Suppressor macrophage (primary cell): Measurements from ENCODE around the gene MACROH2A1.

Experiments
- DNase-seq, 4 experiments: peaks; one replicate each; pipeline ENCODE4 v3.0.0-alpha.2; 2020 to 2022

Gene MACROH2A1

DNA sequence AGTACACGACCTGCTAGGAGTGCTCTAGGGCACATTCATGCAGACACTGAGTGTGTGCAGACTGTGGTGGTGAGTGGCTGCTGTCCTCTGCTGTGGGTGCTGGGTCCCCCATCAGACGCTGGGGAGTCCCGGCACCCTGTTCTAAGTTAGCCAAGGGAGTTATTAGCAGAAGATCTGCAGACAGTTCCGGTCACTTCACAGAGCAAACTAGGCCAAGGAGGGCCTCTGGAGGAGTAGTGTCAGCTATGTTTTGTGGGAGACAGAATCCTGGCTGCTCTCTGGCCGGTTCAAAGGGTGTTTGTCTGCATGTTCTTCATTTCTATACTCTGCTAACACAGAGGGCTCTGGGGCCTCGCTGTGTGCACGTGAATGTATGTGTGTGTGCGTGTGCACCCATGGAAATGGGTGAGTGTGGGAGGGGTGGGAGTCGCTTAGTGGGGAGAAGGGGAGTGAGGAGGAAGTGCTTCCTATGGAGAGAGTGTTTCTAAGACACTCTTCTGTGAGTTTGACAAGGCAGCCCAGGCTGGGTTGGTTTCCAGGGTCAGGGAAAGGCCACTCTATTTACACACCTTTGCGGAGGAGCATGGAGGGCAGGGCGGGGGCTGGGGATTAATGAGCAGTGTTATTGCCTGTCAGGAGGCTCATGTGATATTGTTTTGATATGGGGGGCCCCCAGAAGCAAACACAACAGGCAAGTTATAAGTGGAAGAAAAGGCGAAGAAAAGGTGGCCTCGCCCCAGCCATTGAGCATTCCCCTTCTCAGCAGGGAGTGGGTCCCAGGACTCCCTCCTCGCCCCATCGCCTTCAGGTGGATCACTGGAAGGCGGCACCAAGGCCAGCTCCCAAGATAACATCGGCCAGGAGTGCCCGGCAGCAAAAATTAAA is 68.9 kb downstream of the MACROH2A1 start:
- no peak for DNase-seq

DNA sequence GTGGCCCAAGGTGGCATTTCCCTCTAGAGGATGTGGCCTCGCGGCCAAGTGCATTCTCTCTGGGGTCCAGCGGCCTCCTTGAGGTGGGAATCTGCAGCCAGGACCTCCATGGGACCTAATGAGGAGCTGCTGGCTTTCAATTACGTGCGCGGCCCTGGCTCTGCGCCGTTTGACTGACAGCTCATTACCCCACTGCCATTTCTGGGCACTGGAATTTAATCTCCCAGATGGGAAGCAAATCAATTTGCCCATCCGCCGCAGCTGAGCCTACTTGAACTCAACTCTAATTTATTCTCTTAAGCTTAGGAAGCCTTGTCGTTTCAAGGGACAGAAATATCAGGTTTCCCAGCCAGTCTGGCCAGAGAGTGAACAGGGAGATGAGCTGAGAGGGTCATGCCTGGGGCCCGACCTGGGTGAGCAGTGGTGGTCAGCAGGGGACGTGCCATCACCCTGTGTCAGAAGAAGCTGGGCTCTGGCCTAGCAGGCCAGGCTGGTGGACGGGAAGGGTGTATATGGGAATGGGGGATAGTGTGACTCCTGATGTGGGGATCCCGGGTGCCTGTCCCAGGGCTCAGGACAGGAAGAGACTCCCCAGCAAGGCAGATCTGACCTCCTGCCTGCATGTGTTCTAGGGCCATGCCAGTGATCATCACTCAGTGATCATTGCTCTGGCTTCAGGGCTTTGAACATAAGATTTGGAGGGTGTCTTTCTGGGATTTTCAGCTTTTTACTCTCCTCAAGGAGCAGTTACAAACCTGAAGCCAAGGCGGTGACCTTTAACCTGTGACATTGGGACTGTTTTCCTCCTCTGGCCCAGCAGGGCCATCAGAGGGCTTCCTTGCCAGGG is 69.7 kb downstream of the MACROH2A1 start:
- no peak for DNase-seq

GRCh38 chr5:135328128-135328687 is 70.8 kb downstream of the MACROH2A1 start:
- DNase-seq, result no peak

GRCh38 chr5:135327429-135328127 is 71.5 kb downstream of the MACROH2A1 start:
- no peak for DNase-seq

DNA sequence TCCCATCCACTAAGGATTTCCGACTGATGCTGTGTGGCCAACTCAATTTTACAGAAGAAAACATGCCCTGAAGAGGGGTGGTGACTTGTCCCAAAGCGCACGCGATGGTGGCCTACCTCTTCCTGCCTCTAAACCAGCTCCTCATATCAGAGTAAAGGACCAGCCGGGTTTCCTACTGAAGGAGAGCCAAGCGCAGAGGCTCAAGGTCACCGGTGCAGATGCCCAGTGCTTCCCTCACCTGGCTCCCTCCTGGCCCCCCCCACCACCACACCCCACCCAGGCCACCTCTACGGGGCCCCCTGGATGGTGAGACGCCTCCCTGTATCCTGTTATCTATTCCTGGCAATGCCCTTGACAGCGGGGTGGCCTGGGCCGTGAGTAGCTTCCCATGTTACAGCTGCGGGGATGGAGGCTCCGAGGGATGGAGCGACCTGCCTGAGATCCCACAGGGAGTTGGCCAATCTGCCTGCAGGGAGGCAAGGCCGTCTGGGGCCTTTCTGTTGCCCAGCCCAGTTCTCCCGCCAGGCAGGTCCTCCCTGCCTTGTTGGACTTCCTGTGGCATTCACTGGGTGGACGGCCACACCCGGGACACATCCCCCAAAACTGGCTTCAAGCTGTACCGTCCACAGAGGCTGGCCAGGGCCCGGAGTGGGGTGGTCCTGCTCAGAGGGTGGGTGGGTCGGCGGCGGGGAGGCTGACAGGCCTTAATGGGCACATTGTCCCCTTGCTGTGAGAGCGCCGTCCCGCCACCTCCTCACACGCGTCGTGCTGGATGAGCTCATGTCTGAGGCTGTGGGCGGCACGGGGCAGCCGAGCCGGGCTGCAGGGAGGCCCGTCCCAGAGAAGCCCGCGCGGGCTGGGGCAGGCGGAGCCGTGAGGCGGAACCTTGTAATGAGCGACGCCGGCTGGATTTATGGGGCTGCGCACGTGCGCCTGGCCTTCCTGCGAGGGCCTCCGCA is 72.5 kb downstream of the MACROH2A1 start:
- no peak for DNase-seq

GRCh38 chr5:135324897-135325650 is 74.0 kb downstream of the MACROH2A1 start:
- DNase-seq, result no peak

GRCh38 chr5:135324160-135324559 is 74.9 kb downstream of the MACROH2A1 start:
- DNase-seq, result no peak

DNA sequence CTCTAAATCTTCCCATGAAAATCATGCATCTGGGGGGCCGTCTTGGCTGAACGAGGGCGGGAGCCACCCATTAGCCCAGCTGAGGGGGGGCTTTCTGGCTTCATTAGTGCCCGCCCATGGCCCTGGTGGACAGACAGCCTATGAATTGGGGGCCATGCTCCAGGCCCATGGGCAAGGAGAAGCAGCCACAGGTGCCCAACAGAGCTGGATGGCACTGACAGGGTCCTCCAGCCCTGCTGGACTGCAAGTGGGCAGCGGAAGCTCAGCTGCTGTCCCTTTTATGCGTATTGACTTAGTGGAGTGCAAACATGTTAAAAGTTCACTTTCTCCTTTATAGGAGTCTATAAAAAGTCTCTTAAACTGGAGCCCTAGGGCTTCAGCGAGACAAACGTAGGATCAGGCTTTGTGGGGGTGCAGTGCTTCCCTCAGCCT is 75.3 kb downstream of the MACROH2A1 start:
- DNase-seq, result no peak

- DNase-seq, result no peak
These were observed 75.8 kb downstream of the MACROH2A1 start for GRCh38 chr5:135323227-135323626.

- no peak for DNase-seq
These were observed 76.3 kb downstream of the MACROH2A1 start for GRCh38 chr5:135322744-135323143.

DNA sequence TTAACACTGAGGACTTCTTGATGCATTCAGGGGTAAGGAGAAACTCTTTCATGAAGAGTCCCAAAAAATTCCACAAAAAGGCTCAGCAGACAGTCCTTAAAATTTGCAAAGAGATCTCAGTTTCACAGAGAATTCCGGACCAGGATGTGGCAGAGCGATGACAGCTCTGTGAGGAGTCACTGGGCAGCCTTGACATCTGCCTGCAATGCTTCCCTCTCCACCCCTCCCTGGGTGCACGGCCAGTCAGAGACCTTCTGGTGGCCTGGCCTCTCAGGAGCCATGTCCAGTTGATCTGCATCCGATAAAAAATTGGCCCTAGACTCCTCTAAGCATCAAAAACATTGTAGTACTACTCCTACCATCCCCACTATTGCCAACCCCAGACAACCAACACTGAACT is 76.8 kb downstream of the MACROH2A1 start:
- no peak for DNase-seq

- no peak for DNase-seq
These were observed 78.1 kb downstream of the MACROH2A1 start for GRCh38 chr5:135320718-135321484.

- DNase-seq, result no peak
These were observed 79.0 kb downstream of the MACROH2A1 start for GRCh38 chr5:135319928-135320606.

- DNase-seq, result no peak
These were observed 79.6 kb downstream of the MACROH2A1 start for GRCh38 chr5:135319458-135319857.

DNA sequence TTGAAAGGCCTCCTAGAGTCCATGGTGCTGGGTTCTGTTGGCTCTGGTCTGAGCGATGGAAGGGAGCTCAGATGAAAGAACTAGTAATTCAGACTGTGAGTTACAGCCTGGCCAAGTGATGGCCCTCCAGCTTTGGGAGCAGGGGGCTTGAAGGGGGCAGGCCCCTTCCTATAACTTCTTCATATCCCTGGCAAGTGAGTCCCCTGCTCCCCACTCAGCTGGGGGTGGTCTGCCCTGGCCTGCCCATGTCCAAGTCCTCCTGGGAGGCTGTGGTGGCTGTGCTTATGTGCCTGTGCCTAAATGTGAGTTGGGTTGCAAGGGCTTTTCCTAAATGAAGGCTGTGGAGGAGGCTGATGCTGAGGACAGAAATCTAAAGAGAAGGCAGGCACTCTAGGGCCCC is 80.1 kb downstream of the MACROH2A1 start:
- no peak for DNase-seq

GRCh38 chr5:135318037-135318436 is 81.0 kb downstream of the MACROH2A1 start:
- no peak for DNase-seq

DNA sequence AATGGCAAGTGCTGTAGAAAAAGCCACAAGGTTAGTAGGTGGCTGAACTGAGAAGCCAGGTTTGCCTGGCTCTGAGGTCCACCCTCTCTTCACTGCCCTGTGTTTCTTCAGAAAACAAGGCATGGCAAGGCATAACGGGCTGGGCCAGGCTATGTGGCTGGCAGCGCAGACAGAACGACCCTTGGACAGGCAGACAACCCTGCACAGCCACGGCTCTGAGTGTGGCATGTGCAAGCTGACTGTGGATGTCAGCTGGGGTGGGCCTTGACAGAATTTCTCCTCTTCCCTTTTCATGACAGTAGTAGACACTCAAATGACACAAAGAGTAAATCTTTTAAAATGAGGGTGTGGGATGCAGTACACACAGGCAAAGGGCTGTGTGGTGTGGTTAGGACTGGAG is 81.7 kb downstream of the MACROH2A1 start:
- DNase-seq, result no peak

DNA sequence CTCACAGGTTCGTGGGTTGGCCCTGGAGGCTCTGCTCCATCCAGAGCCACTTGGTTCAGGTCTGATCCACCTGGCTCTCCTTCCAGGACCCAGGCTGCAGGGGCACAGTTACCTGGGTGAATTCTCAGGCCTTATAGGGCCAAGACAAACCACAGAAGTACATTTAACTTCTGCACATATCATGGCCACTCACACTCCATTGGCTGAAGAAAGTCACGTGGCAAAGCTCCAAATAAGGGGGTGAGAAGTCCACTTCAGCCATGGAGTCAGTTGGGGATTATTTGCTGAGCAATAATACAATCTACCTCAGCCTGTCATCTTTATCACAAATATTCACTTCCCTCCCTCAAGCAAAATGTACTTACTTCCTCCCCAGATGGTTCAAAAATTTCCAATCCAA is 83.6 kb downstream of the MACROH2A1 start:
- no peak for DNase-seq

- DNase-seq, result no peak
These were observed 85.1 kb downstream of the MACROH2A1 start for GRCh38 chr5:135313946-135314345.
